Measurements from ENCODE around the gene IGSF21.

The IGSF21 gene

DNA sequence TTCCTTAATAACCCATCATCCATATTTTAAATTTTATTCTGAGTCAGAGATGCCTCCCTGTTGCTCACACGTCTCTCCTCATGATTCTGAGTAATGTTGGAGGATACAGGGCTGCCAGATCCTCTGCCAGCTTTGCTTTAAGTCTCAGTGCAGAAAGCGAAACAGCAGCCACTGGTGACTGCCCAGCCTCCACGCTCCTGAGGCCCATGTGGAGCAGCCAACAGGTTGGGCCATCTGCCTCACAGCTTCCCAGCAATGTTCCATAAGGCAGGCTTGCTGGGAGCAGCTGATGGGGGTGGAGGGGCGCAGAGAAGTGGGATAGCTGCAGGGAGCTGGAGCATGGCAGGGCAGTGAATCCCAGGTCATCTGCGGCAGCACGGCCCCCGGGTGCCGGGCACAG, 104.2 kb downstream of the IGSF21 start:
- Histone ChIP-seq H3K4me1 (ENCODE audit: low read length) (no peaks in the 10 kb centered on the region), H3K36me3 (replicated peaks; ENCODE audit: low read depth, low read length) (no peaks in the 10 kb centered on the region), H3K27me3 (ENCODE audit: low read depth, low read length) (no peaks in the 10 kb centered on the region), H3K4me3 (ENCODE audit: low read length) (no peak overlapping the region), H3K9me3 (ENCODE audit: insufficient read depth, low read length) (no peaks in the 10 kb centered on the region), H2AFZ (ENCODE audit: low read depth, low read length) (no peak overlapping the region), H3K79me2 (ENCODE audit: low read length) (no peaks in the 10 kb centered on the region), H3K4me2 (ENCODE audit: low read length) (no peak overlapping the region), H3K9ac (ENCODE audit: low read length) (no peak overlapping the region), H4K20me1 (ENCODE audit: insufficient read depth, low read length) (no peaks in the 10 kb centered on the region), H3K27ac (ENCODE audit: low read length) (no peak overlapping the region)
- TF ChIP-seq EZH2phosphoT487 (IDR thresholded peaks at IDR 0.05; ENCODE audit: low read depth) (no peak), CTCF (IDR thresholded peaks at IDR 0.05; ENCODE audit: low read depth, low read length) (no peak)

DNA sequence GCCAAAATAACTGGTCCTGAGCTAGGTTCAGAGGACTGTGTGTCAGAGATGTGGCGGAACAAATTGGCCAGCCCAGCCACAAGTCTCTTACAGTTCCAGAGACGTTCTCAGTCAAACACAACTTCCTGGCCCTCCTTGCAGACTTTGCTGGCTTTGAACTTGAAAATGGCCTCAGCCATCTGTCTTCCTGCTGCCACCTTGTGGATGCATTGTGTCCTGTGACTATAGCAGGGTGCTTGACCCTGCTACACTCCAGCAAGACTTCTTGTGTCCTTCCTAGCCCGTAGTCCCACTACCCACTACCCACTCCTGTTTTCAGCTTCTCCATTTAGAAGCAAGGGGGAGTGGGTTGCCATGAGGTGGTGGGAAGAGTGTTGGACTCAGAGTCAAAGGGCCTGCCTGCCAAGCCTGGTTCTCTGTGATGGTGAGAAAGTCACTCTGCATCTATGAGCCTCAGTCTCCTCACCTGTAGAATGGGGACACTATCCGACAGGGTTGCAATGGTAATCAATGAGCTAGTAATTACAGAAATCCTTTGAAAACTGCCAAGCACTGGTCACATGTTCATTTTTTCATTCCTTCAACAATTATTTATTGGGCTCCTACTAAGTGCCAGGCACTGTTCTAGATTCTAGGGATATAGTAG, 109.9 kb downstream of the IGSF21 start:
- H3K27ac ChIP-seq (ENCODE audit: low read length) = no peak overlapping the region
- no peaks in the 10 kb centered on the region for H3K4me1 ChIP-seq (ENCODE audit: low read length)
- no peaks in the 10 kb centered on the region for H3K27me3 ChIP-seq (ENCODE audit: low read depth, low read length)
- H4K20me1 ChIP-seq (ENCODE audit: insufficient read depth, low read length) = no peaks in the 10 kb centered on the region
- no peaks in the 10 kb centered on the region for H3K36me3 ChIP-seq (replicated peaks; ENCODE audit: low read depth, low read length)
- no peak overlapping the region for H3K4me2 ChIP-seq (ENCODE audit: low read length)
- H3K79me2 ChIP-seq (ENCODE audit: low read length) = no peaks in the 10 kb centered on the region
- no peaks in the 10 kb centered on the region for H3K9me3 ChIP-seq (ENCODE audit: insufficient read depth, low read length)
- no peak overlapping the region for H3K4me3 ChIP-seq (ENCODE audit: low read length)
- no peak for TF ChIP-seq EZH2phosphoT487 (IDR thresholded peaks at IDR 0.05; ENCODE audit: low read depth)
- TF ChIP-seq CTCF (IDR thresholded peaks at IDR 0.05; ENCODE audit: low read depth, low read length) = peak; percentile 29
- H3K9ac ChIP-seq (ENCODE audit: low read length) = no peak overlapping the region
- H2AFZ ChIP-seq (ENCODE audit: low read depth, low read length) = no peak overlapping the region

GRCh38 chr1:18229625-18230024, 122.0 kb downstream of the IGSF21 start:
- Histone ChIP-seq H3K36me3 (replicated peaks; ENCODE audit: low read depth, low read length) (no peaks in the 10 kb centered on the region), H2AFZ (ENCODE audit: low read depth, low read length) (no peak overlapping the region), H3K9ac (ENCODE audit: low read length) (no peak overlapping the region), H3K79me2 (ENCODE audit: low read length) (no peaks in the 10 kb centered on the region), H3K4me3 (ENCODE audit: low read length) (no peak overlapping the region), H3K9me3 (ENCODE audit: insufficient read depth, low read length) (no peaks in the 10 kb centered on the region), H3K27me3 (ENCODE audit: low read depth, low read length) (no peaks in the 10 kb centered on the region), H3K4me1 (ENCODE audit: low read length) (no peaks in the 10 kb centered on the region), H3K27ac (ENCODE audit: low read length) (no peak overlapping the region), H3K4me2 (ENCODE audit: low read length) (no peak overlapping the region), H4K20me1 (ENCODE audit: insufficient read depth, low read length) (no peaks in the 10 kb centered on the region)
- no peak for TF ChIP-seq EZH2phosphoT487 (IDR thresholded peaks at IDR 0.05; ENCODE audit: low read depth)
- TF ChIP-seq CTCF (IDR thresholded peaks at IDR 0.05; ENCODE audit: low read depth, low read length) = no peak

- H3K9me3 ChIP-seq (ENCODE audit: insufficient read depth, low read length) = no peaks in the 10 kb centered on the region
Measured at GRCh38 chr1:18230321-18230720, 122.7 kb downstream of the IGSF21 start.

More at GRCh38 chr1:18230321-18230720, 122.7 kb downstream of the IGSF21 start:
- Histone ChIP-seq H3K9ac (ENCODE audit: low read length) (no peak overlapping the region), H2AFZ (ENCODE audit: low read depth, low read length) (no peak overlapping the region), H4K20me1 (ENCODE audit: insufficient read depth, low read length) (no peaks in the 10 kb centered on the region), H3K4me3 (ENCODE audit: low read length) (no peak overlapping the region), H3K4me2 (ENCODE audit: low read length) (no peak overlapping the region), H3K4me1 (ENCODE audit: low read length) (no peaks in the 10 kb centered on the region), H3K36me3 (replicated peaks; ENCODE audit: low read depth, low read length) (no peaks in the 10 kb centered on the region), H3K79me2 (ENCODE audit: low read length) (no peaks in the 10 kb centered on the region), H3K27ac (ENCODE audit: low read length) (no peak overlapping the region), H3K27me3 (ENCODE audit: low read depth, low read length) (no peaks in the 10 kb centered on the region)
- TF ChIP-seq CTCF (IDR thresholded peaks at IDR 0.05; ENCODE audit: low read depth, low read length) (no peak), EZH2phosphoT487 (IDR thresholded peaks at IDR 0.05; ENCODE audit: low read depth) (no peak)

All from OCI-LY3 (cell line).